Chondrocyte (in vitro differentiated cells): ENCODE data around the gene DNAH2. TPM values are rescaled to one million over a fixed set of nuclear protein-coding genes. Genes with fewer than 3 reads are reported as not detected.

Experiments used
- DNase-seq: peaks from one replicate; pipeline ENCODE4 v3.0.0; 2021; ENCODE audit warnings: mixed read lengths, low spot score
- H3K27ac Mint-ChIP-seq: one replicate; pipeline ENCODE4 v1.8.0; 2021; ENCODE audit warnings: mild to moderate bottlenecking, moderate library complexity, mixed read lengths; ENCODE audit not compliant: unreplicated experiment
- H3K27me3 Mint-ChIP-seq: 2 replicates; pipeline ENCODE4 v1.8.0; 2021; ENCODE audit warnings: low read depth, mixed read lengths
- H3K36me3 Mint-ChIP-seq: 2 replicates; pipeline ENCODE4 v1.8.0; 2021; ENCODE audit warnings: low read depth, mixed read lengths
- H3K4me1 Mint-ChIP-seq: 2 replicates; pipeline ENCODE4 v1.8.0; 2021; ENCODE audit warnings: low read depth, mild to moderate bottlenecking, mixed read lengths
- H3K4me3 Mint-ChIP-seq: one replicate; pipeline ENCODE4 v1.8.0; 2021; ENCODE audit warnings: mild to moderate bottlenecking, moderate library complexity, mixed read lengths; ENCODE audit not compliant: unreplicated experiment
- H3K9me3 Mint-ChIP-seq: 2 replicates; pipeline ENCODE4 v1.8.0; 2021; ENCODE audit warnings: low read depth, mixed read lengths
- total RNA-seq: library from RNA; stranded (reverse); gene quantifications from 3 replicates; pipeline ENCODE4 v1.2.1, GENCODE V29; 2021
- TF ChIP-seq, protein P1 (sequence below): fragments of 200-600 bp; sonication (generic); IDR thresholded peaks from 2 replicates; pipeline ENCODE4 v1.5.0; 2021; ENCODE audit warnings: antibody characterized with exemption, mild to moderate bottlenecking, moderate library complexity

DNAH2 gene
- total RNA-seq, 1 donor from 2014 or later = not detected

DNA sequence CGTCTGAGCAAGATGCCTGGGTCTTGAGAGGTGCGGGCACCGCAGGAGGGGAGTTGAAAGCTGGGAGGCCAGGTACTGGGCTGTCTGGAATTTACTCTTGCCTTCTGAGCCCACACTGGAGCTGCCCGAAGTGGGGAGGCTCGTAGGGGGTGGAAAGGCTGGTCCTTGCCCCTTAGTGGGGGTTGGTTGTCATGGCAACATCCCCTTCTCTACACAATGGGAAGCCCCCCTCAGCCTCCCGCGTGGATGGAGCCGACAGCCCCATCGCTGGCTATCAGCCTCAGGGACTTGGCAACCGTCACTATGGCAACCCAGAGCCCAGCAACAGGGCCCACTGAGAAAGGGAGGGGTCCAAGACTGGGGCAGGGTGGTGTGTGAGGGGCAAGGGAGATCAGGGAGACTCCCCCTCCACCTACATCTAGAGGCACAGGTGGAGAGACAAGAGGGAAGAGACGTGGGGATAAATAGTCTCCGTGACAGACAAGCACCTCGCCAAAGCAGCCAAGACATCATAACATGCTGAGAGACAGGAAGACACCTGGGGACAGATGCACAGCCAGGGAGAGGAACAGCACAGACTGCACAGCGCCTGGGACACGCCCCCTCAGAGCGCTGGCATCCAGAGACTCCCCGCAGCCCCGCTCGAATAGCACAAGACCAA lies 5.3 kb upstream of the DNAH2 start:
- H3K4me1 Mint-ChIP-seq = peaks cover 8% of the 10 kb centered on the region
- peaks cover 17% of the 10 kb centered on the region for H3K27me3 Mint-ChIP-seq
- DNase-seq = peak; percentile 56

DNA sequence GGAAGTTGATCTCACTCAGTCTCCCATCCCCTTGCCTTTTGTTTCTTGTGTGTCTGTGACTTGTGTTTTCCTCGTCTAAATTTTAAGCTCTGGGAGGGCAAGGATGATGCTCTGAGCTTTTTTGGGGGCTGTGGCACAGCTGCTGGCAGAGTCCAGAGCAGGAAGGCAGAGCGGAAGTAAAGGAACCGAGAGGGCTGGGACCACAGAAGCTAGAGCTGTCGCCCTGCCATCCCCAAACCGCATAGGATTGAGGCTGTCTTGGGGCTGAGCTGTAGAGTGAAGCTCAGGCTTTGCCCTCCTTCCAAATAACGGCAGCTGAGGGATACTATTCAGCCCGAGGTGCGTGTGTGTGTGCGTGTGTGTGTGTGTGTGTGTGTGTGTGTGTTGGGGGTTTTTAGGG lies 3.8 kb upstream of the DNAH2 start:
- Mint-ChIP-seq H3K4me1 (peaks cover 12% of the 10 kb centered on the region), H3K27ac (no peak overlapping the region), H3K27me3 (peaks cover 23% of the 10 kb centered on the region), H3K36me3 (no peaks in the 10 kb centered on the region), H3K9me3 (no peaks in the 10 kb centered on the region), H3K4me3 (no peak overlapping the region)
- DNase-seq = no peak
- TF ChIP-seq, protein P1, sequence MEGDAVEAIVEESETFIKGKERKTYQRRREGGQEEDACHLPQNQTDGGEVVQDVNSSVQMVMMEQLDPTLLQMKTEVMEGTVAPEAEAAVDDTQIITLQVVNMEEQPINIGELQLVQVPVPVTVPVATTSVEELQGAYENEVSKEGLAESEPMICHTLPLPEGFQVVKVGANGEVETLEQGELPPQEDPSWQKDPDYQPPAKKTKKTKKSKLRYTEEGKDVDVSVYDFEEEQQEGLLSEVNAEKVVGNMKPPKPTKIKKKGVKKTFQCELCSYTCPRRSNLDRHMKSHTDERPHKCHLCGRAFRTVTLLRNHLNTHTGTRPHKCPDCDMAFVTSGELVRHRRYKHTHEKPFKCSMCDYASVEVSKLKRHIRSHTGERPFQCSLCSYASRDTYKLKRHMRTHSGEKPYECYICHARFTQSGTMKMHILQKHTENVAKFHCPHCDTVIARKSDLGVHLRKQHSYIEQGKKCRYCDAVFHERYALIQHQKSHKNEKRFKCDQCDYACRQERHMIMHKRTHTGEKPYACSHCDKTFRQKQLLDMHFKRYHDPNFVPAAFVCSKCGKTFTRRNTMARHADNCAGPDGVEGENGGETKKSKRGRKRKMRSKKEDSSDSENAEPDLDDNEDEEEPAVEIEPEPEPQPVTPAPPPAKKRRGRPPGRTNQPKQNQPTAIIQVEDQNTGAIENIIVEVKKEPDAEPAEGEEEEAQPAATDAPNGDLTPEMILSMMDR = no peak

More for the DNA sequence above, 5.3 kb upstream of the DNAH2 start:
- Mint-ChIP-seq H3K4me3 (no peak overlapping the region), H3K27ac (no peak overlapping the region), H3K36me3 (no peaks in the 10 kb centered on the region), H3K9me3 (no peaks in the 10 kb centered on the region)
- TF ChIP-seq, protein P1 = no peak

DNA sequence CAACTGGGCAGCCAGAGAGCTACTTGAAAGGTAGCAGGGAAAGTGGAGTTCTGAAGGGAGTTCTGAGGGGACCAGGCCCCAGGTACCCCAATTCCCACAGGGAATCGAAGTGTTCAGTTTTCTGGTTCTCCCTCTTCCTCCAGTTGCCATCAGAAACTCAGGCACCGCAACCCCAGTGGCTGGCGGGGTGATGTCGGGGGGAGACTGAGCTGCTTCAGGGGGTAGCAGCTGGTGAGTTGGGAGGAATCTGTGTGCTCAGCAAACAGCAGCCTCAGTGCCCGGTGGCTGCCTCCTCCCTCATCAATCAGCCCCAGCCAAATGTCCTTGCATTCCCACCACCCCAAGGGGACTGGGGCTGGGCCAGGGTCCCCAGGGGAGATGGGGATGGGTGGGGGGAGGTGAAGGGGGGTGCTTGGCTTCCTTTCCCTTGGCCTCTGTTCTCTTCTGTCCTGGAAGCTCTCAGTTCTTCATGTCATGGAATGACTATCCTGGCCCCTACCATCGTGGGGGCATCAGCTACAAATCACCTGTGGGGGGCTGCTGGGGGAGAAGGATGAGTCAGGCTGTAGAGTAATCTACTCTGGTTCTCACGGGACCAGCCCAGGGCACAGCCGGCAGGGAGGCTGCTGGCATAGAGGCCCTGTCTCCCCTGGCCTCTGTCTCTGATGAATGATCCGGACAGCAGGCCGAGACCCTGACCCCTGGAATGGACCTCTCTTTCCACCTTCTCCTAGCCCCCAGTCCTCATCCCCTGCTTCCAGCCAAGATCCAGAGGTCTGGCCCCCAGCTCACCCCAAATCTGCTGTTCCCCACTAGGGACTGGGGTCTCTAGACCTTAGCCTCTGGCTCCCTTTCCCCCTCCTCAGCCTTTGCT lies 2.6 kb upstream of the DNAH2 start:
- Mint-ChIP-seq H3K9me3 (no peaks in the 10 kb centered on the region), H3K36me3 (no peaks in the 10 kb centered on the region), H3K4me3 (no peak overlapping the region), H3K27ac (no peak overlapping the region), H3K27me3 (peaks cover 25% of the 10 kb centered on the region), H3K4me1 (peaks cover 12% of the 10 kb centered on the region)
- no peak for DNase-seq
- TF ChIP-seq, protein P1 = no peak

DNA sequence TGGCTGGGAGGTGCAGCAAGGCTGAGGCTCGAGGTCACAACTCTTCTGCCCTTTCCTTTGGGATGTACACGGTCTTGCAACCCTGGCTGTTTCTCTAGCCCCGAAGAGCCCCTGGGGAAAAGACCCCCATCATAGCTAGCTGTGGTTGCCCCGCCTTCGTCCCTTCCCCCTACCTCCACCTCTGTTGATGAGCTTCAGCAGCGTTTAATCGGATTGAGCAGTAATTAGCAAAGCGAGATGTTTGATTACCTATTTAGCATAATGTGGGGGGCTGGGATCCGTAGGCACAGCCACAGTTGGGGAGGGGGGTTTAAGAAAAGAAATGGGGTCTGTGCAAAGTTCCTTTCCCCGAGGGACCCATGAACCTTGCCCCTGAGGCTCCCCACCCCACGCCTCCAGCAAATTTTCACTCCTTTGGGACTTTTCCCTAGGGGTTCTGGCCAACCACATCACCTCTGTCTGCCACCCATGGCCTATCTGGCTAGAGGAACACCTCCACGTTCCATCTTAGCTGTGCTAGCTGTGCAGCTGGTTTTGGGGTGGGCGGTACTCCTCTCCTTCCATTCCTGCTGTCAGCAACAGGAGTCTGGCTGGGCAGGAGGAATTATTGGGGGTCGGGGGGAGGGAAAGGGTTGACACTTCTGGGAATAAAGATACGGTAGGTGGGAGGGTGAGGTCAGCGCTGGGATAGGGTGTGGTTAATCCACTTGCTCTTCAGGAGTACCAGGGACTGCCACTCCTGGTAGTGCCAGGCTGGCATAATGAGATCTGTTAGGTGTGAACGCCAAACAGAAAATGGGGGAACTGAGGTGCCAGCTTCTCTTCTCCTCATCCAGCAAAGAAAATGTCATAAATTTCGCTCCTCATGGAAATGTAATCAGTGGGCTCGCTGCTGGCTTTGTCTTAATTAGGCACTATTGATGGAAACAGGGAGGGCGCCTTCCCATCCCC lies 1.3 kb upstream of the DNAH2 start:
- Mint-ChIP-seq H3K27ac (peak overlapping the region; percentile 68), H3K9me3 (no peaks in the 10 kb centered on the region), H3K36me3 (no peaks in the 10 kb centered on the region), H3K4me3 (peak overlapping the region; percentile 87), H3K4me1 (peaks cover 12% of the 10 kb centered on the region), H3K27me3 (peaks cover 33% of the 10 kb centered on the region)
- no peak for DNase-seq
- TF ChIP-seq, protein P1 = no peak
